Upper lobe of left lung (tissue), 4 donors: ENCODE measurements around the gene LRRC14B.
"Not testable (repeated sequence)": the region's sequence is repeated elsewhere in the genome, so short reads cannot be mapped to it uniquely, and the experiment has no call there.

Experiments used
- POLR2A ChIP-seq, 4 donors: fragments of 450-650 bp; IDR thresholded peaks; one replicate each; pipeline ENCODE4 v1.5.1; 2016 to 2017; ENCODE audit warnings: antibody characterized with exemption in 4 of 4, mild to moderate bottlenecking in 2 of 4
- TF ChIP-seq, protein P1 (sequence below), 6 experiments: fragments of 450-650 bp in 4 of 6; fragments of 200-600 bp in 2 of 6; sonication (generic) in 2 of 6; IDR thresholded peaks; one replicate each; pipeline ENCODE4 v1.5.1; 2016 to 2019; ENCODE audit warnings: antibody characterized with exemption in 6 of 6

DNA sequence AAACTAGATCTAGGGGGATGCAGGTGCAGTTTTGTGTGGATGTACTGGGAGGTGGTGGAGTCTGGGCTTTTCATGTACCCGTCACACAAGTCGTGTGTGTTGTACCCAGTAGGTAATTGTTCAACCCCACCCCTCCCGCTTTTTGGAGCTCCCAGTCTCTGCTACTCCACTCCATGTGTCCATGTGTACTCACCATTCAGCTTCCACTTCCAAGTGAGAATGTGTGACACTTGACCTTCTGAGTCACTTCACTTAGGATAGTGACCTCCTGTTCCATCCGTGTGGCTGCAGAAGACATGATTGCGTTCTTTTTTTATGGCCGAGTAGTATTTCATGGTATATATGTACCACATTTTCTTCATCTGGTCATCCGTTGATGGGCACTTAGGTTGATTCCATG, 49.3 kb downstream of the LRRC14B start:
- not testable (repeated sequence) for TF ChIP-seq POLR2A (IDR thresholded peaks at IDR 0.05)
- TF ChIP-seq, protein P1, sequence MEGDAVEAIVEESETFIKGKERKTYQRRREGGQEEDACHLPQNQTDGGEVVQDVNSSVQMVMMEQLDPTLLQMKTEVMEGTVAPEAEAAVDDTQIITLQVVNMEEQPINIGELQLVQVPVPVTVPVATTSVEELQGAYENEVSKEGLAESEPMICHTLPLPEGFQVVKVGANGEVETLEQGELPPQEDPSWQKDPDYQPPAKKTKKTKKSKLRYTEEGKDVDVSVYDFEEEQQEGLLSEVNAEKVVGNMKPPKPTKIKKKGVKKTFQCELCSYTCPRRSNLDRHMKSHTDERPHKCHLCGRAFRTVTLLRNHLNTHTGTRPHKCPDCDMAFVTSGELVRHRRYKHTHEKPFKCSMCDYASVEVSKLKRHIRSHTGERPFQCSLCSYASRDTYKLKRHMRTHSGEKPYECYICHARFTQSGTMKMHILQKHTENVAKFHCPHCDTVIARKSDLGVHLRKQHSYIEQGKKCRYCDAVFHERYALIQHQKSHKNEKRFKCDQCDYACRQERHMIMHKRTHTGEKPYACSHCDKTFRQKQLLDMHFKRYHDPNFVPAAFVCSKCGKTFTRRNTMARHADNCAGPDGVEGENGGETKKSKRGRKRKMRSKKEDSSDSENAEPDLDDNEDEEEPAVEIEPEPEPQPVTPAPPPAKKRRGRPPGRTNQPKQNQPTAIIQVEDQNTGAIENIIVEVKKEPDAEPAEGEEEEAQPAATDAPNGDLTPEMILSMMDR (IDR thresholded peaks at IDR 0.05), result not testable (repeated sequence)
